Activated CD8-positive, alpha-beta memory T cell treated with anti-CD3 and anti-CD28 coated beads for 48 hours (primary cell): ENCODE results near the gene CYTL1.
"Not testable (repeated sequence)": the region's sequence is repeated elsewhere in the genome, so short reads cannot be mapped to it uniquely, and the experiment has no call there.

Source experiments
- DNase-seq, 3 experiments: peaks; one replicate each; pipeline ENCODE4 v3.0.0-alpha.2; 2020; ENCODE audit warnings: low read depth in 2 of 3, low spot score in 2 of 3

Gene CYTL1, protein sequence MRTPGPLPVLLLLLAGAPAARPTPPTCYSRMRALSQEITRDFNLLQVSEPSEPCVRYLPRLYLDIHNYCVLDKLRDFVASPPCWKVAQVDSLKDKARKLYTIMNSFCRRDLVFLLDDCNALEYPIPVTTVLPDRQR

DNA sequence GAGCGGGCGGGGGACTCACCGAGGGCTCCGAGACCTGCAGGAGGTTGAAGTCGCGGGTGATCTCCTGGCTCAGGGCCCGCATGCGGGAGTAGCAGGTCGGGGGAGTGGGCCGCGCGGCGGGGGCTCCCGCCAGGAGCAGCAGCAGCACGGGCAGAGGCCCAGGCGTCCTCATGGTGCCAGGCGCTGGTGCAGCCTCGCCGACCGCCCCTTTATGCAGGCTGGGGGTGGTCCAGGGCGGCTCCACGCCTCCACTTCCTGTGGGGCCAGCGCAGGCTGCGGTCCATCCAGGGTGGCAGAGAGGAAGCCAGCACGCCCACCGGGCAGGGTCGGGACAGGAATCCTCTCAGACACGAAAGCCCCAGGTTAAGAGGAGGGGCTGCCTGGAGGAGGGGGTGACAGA, at the start of gene CYTL1:
Gene CYTL1, minus strand, starts transcription at position 185 of the 400 bp plus-strand sequence. Its CDS starts 13 bp downstream, at position 172.
- DNase-seq = no peak

DNA sequence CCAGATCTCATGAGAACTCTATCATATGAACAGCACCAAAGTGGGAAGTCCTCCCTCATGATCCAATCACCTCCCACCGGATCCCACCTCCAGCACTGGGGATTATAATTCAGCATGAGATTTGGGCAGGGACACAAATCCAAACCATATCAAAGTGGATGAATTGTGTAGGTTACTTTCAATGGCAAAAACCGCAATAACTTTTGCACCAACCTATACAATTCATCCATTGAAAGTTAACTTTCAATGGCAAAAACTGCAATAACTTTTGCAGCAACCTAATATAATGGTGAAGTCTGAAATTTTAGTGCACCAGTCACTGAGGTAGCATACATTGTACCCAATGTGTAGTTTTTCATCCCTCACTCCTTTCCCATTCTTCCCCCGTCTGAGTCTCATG, 48.6 kb upstream of the CYTL1 start:
- no peak for DNase-seq

DNA sequence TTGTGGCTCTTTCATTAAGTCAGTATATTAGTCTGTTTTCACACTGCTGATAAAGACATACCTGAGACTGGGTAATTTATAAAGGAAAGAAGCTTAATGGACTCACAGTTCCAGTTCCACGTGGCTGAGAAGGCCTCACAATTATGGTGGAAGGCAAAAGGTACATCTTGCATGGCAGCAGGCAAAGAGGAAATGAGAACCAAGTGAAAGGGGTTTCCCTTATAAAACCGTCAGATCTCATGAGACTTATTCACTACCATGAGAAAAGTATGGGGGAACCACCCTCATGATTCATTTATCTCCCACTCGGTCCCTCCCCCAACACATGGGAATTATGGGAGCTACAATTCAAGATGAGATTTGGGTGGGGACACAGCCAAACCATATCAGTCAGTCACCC, 47.7 kb upstream of the CYTL1 start:
- DNase-seq = not testable (repeated sequence)

DNA sequence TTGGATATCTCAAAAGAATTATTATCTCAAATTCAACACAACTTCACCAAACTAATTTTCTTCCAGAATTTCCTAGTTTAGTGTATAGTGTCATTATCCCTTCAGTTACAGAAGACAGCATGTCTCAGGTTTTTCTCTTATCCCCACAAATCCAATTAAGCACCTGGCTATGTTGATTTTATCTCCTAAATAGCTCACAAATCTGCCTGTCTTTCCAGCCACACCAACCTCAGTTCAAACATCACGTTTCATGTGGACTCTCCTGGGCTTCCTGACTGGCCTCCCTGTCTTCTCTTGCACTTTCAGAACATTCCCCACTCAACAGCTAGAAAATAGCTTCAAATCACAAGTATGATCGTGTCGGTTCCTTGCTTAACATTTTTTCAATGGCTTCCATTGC, 46.8 kb upstream of the CYTL1 start:
- DNase-seq = no peak

DNA sequence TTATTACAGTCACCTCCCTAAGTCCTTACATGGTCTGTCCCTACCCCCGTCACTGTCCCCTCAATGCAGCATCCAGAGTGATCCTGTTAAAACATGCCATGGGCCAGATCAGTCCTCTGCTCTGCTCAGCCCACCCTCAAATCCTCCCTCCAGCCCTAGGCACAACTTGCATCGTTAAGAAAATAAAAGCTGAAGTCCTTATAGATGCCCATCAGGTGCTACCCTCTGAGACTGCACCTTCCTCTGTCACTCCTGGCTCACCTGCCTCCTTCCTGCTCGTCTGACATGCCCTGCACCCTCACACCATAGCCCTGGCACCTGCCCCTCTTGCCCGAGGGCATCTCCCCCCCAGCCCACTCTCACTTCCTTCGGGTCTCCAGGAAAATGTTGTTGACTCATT, 36.2 kb upstream of the CYTL1 start:
- no peak for DNase-seq

DNA sequence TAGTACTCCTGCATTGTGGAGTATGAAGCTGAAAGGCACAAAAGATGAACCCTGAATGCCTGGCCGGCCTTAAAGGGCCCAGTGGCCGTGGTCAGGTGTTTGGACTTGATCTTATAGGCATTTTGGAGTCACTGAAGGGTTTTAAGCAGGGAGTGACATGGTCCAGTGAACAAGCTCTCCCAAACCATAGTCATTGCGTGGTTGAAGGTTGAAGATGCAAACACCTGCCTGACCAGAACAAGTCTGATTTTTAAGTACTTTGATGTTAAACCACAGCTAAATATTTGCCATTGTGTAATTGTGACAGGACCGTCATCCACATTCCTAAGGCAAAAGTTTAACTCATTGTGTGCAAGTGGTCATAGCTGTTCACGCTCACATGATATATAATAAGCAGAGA, 35.3 kb upstream of the CYTL1 start:
- no peak for DNase-seq

DNA sequence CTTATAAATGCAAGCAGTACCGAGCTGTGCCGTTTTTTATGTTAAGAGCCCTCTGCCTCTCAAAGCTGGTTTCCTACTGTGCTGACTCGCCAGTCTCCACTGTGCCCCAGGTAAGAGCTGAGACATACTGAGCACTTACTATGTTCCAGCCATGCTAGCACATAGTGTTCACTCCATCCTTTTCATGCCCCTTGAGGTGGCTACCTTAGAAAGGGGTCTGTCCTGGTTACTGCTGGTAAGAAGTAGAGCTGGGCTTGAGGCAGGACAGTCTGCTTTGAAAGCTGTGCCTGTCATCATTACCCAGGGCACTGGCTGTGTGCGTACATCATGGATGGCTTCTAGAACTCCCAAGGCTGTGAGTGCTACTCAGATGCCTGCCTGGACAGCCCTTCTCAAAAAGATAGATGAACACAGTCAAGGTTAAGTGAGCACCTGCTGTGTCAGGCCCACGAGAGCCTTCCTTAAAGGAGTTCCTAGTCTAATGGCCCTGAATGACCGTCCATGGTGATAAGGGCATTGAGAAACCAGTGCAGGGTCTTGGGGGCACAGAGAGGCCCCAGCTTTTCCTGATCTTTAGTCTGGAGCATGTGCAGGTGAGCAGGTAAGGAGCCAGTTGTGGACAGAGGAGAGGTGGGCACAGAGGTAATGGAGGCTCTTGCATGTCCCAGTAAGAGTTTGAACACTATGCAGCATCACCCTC, 33.6 kb upstream of the CYTL1 start:
- DNase-seq = no peak

DNA sequence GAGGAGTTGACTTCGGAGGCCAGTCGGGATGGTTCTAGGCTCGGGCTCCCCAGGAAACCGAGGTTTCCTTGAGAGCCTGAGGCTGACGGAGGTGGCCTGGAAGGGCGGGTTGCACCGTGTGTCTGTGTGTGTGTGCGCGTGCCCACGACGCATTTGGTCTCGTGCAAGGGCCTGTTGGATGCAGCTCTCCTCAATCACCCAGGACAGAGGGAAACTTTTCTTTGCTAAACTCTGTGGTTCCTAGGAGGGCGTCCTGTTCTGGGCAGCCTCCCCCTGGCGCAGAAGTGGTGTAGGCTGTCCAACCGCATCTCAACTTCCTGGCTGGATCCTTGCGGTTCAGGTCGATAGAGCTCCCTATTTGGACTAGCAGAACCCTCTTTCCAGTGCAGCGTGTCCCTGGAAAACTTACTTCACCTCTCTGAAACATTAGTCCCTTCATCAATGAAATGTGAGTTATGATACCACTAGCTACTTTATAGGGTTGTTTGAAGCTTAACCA, 33.0 kb upstream of the CYTL1 start:
- DNase-seq = no peak

DNA sequence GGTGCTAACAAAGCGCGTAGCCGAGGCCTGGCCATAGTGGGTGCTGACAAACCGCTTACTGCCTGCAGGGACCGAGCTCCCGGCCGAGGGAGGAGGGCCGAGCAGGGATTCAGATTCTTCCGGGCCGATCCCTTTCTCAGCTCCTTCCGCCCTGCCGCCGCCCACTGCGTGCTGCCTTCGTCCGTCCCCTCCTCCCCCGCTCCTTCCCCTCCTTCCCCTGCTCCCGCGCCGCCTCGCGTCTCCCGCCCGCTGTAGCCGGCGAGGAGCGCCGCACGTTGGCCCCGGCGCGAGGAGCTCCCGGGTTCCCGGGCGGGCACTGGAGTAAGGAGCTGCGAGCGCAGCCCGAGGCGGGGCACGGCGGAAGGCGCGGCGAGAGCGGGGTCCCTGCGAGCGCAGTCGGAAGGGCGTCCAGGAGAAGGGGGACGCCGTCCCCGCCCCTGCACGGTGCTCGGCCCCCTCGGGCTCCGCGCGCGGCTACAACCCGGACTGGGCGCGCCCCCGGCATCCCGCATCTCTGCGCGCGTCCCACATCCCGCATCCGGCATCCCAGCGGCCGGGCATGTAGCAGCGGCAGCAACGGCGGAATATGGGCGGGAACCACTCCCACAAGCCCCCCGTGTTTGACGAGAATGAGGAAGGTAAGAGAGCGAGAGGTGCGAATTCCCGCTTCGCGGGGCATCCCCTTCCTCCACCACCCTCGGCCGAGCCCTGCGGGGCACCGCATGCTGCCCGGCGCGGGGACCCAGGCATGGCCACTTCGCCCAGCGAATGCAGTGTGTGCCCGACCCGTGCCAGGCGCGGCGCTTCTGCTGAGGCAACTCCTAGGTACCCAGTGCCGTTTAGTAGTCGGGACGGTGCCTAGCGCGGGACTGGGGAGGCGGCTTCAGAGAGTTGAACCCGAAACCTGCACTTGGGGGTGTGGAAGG, 32.3 kb upstream of the CYTL1 start, which contains the start of gene STK32B:
Gene STK32B, plus strand, starts transcription at position 203 of the 926 bp plus-strand sequence.
- no peak for DNase-seq

DNA sequence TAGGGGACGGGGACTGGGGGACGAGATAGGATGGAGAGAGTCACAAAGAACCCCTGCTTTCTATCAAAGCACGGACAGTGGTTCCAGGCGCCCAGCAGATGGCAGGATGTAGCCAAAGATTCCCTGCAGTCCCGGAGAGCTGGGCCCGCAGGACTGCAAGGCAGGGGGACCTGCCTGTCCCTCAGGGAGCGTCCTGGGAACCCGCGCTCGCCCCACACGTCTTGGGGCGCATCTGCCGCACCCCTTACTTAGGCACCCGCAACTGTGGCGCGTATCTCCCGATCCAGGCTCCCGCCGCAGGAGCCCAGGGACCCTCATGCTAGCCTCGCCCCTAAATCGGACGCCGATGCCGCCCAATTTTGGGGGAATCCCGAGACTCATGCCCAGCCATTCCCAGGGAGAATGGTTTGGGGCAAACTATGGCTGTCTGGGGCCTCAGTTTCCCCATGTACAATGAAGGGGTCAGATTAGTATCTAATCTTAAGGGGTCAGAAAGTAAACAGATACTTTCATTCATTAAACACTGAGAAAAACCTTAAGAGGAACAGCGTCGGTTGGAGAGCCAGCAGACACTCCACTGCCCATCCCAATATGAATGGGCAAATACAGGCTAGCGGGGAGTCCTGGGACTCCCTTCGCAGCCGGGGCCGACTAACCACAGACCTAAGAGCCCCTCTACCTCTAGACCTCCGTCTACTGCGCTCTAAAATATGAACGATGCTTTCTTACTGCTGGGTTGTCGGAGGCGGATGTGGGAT, 31.4 kb upstream of the CYTL1 start:
- DNase-seq = no peak

DNA sequence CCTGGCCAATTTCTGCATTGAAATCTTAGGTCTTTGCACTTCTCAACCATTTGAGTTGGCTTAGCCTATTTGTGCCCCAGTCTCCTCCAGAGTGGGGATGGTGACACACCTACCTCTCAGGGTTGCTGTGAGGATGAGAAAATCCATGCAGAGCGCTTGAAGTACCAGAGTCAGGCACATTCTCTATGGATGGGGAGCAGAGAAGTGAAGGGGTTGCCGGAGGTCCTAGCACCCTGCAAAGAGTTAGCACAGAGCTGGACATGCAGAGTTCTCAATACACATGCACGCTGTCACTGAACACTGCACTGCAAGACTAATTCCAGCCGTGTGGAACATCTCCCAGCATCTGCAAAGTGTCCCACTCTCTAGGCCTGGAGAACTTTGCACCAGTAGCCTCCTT, 29.5 kb upstream of the CYTL1 start:
- DNase-seq = no peak

DNA sequence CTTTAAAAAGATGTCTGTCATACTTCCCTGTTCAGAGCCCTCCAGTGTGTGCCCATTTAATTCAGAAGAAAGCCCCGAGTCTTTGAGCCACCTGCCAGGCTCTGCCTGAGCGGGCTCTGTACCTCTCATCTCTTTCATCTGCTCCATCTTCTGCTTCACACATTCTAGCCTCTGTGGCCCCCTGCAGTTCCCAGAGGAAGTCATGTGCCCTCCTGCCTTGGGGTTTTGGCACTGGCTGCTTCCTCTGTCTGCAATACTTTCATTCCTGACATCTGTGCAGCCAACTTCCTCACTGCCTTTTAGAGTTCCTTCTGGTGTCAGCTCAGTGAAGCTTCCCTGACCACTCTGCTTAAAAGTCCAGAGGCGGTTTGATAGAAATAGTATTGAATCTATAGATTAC, 25.8 kb upstream of the CYTL1 start:
- no peak for DNase-seq

DNA sequence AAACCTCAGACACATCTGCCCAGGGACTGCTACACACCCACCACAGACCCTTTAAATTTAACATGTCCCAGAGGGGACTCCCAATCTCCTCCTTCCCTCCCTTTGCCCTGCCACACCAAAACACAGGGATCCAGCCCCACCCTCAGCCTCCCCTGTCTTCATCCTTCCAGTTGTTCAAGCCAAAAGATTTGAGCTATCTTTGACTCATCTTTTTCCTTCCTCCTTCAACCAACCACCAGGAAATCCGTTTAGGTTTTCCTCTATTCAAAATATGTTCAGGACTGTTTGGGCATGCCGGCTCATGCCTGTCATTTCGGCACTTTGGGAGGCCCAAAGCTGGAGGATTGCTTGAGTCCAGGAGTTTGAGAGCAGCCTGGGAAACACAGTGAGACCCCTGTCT, 25.1 kb upstream of the CYTL1 start:
- no peak for DNase-seq

DNA sequence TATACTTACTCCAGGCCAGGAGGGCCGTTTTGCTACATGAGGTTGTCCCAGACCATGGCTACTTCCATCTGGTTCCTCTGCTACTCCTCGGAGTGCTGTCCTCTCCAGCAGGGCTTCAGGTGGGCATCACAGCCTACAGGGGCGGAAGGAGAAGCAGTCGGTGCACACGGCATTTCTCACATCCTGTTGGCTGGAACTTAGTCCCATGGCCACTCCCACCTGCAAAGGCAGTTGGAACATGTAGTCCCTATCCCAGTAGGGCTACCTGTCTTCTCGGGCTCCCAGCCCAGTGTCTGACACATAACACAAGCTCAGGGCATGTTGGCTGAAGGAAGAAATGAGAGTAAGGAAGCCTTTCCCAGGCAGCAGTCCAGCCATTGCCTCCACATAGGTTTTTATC, 24.3 kb upstream of the CYTL1 start:
- no peak for DNase-seq

DNA sequence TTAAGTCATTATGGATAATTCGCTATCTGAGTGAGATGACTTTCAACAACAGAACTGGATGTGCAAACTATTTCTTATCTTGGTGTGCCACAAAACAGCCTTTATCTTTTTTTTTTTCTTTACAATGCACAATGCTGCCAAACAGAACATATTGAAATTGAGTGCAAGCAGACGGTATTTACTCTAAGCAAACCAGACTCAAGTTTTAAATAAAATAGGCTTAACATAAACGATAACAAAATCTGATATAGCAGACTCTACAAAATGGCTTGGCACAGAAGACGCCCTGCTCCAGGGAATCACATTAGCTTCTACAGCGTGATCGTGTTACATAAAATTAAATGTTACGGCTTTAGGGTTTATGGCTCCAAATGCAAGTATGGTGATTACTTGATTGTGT, 22.4 kb upstream of the CYTL1 start:
- no peak for DNase-seq

DNA sequence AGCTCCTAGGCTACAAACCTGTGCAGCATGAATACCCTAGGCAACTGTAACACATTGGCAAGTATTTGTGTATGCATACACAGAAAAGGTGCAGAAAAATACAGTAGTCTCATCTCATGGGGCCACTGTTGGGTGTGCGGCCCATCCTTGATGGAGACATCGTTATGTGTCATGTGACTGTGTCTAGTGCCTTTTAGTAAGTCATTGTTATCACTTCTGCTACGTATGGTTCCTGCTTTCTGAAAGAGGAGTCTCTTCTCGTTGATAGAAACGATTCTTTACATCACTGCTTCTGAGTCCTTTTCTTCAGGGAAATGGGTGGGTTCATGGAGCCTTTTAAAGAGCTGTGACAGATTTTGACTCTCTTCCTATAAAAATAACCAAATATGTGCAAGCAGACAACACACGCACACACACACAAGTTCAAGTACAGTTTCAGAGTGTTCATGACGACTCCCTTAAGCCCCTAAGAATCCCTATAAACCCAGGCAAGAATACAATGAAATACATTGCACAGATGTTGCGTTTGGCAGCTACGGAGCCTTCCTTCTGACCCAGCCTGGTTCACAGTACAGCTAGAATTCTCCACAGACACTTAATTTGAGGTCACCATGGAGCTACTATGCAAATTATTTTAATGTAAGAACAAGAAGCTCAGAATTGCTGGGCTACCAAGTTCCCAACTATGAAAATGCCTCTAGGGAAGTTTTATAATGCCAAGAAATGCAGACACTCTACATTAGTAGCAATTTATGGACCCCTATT, 21.8 kb upstream of the CYTL1 start:
- no peak for DNase-seq

DNA sequence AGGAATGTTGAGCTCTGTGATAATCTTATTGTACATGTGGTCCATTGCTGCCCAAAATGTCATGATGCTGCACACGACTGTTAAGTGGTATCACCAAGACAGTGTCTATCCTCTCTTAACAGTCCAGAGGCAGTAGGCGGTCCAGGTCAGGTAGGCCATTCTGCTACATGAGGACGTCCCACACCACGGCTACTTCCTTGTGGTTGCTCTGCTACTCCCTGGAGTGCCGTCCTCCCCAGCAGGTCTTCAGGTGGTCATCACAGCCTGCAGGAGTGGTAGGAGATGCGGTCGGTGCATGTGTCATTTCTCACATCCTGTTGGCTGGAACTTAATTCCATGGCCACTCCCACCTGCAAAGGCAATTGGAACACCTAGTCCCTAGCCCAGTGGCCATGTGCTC, 20.5 kb upstream of the CYTL1 start:
- DNase-seq = no peak

DNA sequence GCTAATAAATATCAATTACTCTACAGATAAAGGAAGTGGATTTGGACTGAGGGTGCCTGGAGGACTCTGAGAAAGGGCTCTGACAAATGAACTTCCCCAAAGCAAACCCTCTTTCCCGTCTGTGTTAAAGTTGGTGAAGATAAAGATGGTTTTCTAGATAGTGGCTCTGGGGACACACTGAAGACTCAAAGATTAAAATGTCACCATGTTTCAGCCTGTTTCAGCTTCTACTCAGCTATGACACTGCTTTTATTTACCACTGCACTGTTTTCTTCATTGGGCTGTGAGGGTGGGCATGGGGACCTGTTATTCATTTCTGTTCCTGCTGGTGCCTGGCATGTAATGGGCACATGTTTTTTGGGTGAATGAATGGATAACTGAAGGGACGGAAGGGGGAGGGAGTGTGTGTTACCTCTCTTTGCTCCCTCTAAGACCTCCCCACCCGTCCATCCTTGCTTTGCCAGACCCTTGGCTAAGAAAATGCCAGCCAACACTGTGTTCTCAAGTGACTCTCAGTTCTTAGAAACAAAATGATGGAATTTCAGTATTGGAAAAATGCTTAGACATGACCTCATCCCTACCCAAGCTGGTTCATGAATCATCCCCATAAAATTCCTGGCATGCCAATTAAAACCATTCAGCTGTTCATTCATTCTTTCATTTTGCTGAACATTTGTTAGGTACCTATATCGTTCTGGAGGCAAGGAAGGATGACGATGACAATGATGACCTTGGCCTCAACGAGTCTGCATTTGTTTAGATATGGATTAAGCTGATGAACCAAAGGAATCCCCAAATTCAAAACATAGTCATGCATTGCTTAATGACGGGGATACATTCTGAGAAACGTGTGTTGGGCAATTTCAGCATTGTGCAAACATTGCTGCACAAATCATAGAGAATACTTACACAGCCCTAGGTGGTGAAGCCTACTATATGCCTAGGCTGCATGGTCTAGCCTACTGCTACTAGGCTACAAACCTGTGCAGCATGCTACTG, 18.6 kb upstream of the CYTL1 start:
- no peak for DNase-seq

DNA sequence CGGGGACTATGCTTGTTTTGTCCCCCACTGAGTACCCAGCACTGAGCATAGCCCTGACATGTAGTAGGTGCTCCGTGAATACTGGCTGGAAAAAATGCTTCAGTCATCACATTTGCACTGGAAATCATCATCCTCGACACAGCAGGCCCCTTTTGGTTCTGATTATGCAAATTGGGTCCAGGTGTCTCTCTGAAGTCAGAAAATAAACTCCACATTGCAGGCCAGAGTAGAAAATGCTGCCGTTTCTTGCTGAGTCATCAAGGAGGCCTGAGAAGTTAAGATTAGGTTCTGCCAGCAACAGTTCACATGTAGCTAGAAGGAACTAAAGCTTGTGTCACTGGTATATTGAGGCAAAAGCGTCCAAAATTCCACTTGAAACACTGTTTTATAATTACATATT, 17.0 kb upstream of the CYTL1 start:
- no peak for DNase-seq
